Erythroblast (primary cell): Measurements from ENCODE around the gene STX3.

Experiments
- GATA1 ChIP-seq: IDR thresholded peaks from 2 replicates; pipeline ENCODE4 v1.6.1; 2011; ENCODE audit warnings: low read depth, mild to moderate bottlenecking, control low read depth, low read length, moderate library complexity
- POLR2A ChIP-seq: IDR thresholded peaks from 2 replicates; pipeline ENCODE4 v1.6.1; 2011; ENCODE audit warnings: mild to moderate bottlenecking, low read length

- TF ChIP-seq POLR2A: no peak
- TF ChIP-seq GATA1: no peak
Measured at GRCh38 chr11:59829358-59829757, 74.2 kb downstream of the STX3 start.
